Astrocyte (in vitro differentiated cells and primary cell): Measurements from ENCODE around the gene SPAG5. TPM values are rescaled to one million over a fixed set of nuclear protein-coding genes. Genes with fewer than 3 reads are reported as not detected.

Experiments
- DNase-seq: peaks from one replicate; pipeline ENCODE4 v3.0.0-alpha.2; 2010; ENCODE audit warnings: low read depth
- FAIRE-seq: peaks from 2 replicates; lab custom pipeline; 2011; peaks lifted over from hg19 to GRCh38; lab: Jason Lieb, UNC
- H2AFZ ChIP-seq: 2 replicates; pipeline ENCODE4 v1.6.0; 2012; ENCODE audit warnings: low read depth, low read length, inconsistent platforms
- H3K27ac ChIP-seq: 2 replicates; pipeline ENCODE4 v1.5.1; 2011; ENCODE audit warnings: low read depth, low read length, inconsistent platforms
- H3K27me3 ChIP-seq: 2 replicates; pipeline ENCODE4 v1.6.0; 2011; ENCODE audit warnings: low read length, inconsistent platforms; ENCODE audit not compliant: insufficient read depth
- H3K36me3 ChIP-seq: 2 replicates; pipeline ENCODE4 v1.5.1; 2011; ENCODE audit warnings: low read length, inconsistent platforms; ENCODE audit not compliant: insufficient read depth
- H3K4me1 ChIP-seq: 2 replicates; pipeline ENCODE4 v1.5.1; 2011; ENCODE audit warnings: low read length, inconsistent platforms; ENCODE audit not compliant: insufficient read depth
- H3K4me2 ChIP-seq: 2 replicates; pipeline ENCODE4 v1.6.0; 2012; ENCODE audit warnings: low read length, inconsistent platforms
- H3K4me3 ChIP-seq: 2 replicates; pipeline ENCODE4 v1.5.1; 2011; ENCODE audit warnings: low read depth, mild to moderate bottlenecking, low read length, inconsistent platforms; ENCODE audit not compliant: insufficient read depth
- H3K79me2 ChIP-seq: 2 replicates; pipeline ENCODE4 v1.6.0; 2012; ENCODE audit warnings: mild to moderate bottlenecking, low read length, inconsistent platforms; ENCODE audit not compliant: insufficient read depth
- H3K9ac ChIP-seq: 2 replicates; pipeline ENCODE4 v1.6.0; 2012; ENCODE audit warnings: mild to moderate bottlenecking, low read length, inconsistent platforms
- H3K9me3 ChIP-seq: 2 replicates; pipeline ENCODE4 v1.5.1; 2012; ENCODE audit warnings: low read depth, mild to moderate bottlenecking, low read length, inconsistent platforms; ENCODE audit not compliant: insufficient read depth
- H4K20me1 ChIP-seq: 2 replicates; pipeline ENCODE4 v1.6.0; 2012; ENCODE audit warnings: low read length, inconsistent platforms; ENCODE audit not compliant: insufficient read depth
- H3K27ac Mint-ChIP-seq: one replicate; pipeline ENCODE4 v1.8.0; 2021; ENCODE audit warnings: mild to moderate bottlenecking, mixed read lengths; ENCODE audit not compliant: unreplicated experiment
- H3K27me3 Mint-ChIP-seq: one replicate; pipeline ENCODE4 v1.8.0; 2021; ENCODE audit warnings: low read depth, mixed read lengths; ENCODE audit not compliant: unreplicated experiment
- H3K36me3 Mint-ChIP-seq: one replicate; pipeline ENCODE4 v1.8.0; 2021; ENCODE audit warnings: low read depth, mixed read lengths; ENCODE audit not compliant: unreplicated experiment
- H3K4me1 Mint-ChIP-seq: one replicate; pipeline ENCODE4 v1.8.0; 2021; ENCODE audit warnings: low read depth, mixed read lengths; ENCODE audit not compliant: unreplicated experiment
- H3K4me3 Mint-ChIP-seq: one replicate; pipeline ENCODE4 v1.8.0; 2021; ENCODE audit warnings: mild to moderate bottlenecking, moderate library complexity, mixed read lengths; ENCODE audit not compliant: unreplicated experiment
- H3K9me3 Mint-ChIP-seq: one replicate; pipeline ENCODE4 v1.8.0; 2021; ENCODE audit warnings: mild to moderate bottlenecking, mixed read lengths; ENCODE audit not compliant: unreplicated experiment
- EZH2 ChIP-seq: IDR thresholded peaks from 2 replicates; pipeline ENCODE4 v1.6.1; 2012; ENCODE audit warnings: mild to moderate bottlenecking, low read length, inconsistent platforms; ENCODE audit not compliant: insufficient read depth
- total RNA-seq: library from RNA; stranded (reverse); gene quantifications from 2 replicates; pipeline ENCODE4 v1.2.1, GENCODE V29; 2021
- TF ChIP-seq, protein P1 (sequence below): IDR thresholded peaks from 2 replicates; pipeline ENCODE4 v1.5.1; 2011; ENCODE audit warnings: low read depth, mild to moderate bottlenecking, inconsistent platforms, low read length, moderate library complexity; ENCODE audit not compliant: insufficient read depth

Gene SPAG5
- total RNA-seq, 1 donor from 2014 or later, result 8.7 TPM

DNA sequence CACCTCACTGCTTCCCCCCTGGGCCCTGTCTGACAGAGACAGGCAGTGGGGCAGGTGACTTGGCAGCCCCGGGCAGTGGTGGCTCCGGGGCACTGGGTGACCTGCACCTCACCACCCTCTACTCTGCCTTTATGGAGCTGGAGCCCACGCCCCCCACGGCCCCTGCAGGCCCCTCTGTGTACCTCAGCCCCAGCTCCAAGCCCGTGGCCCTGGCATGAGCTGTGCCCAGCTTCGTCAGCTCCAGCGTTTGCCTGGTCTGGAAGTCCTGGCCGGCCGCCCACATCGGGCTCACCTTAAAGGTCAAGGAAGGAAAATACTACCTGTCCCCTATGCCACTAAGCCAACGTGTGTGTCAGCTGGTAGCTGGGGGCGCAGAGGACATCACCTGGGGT is 61.6 kb downstream of the SPAG5 start:
- H3K4me1 Mint-ChIP-seq, result no peaks in the 10 kb centered on the region
- H3K4me3 ChIP-seq, result no peak overlapping the region
- H2AFZ ChIP-seq, result no peak overlapping the region
- H3K79me2 ChIP-seq, result no peaks in the 10 kb centered on the region
- H3K4me3 Mint-ChIP-seq, result no peak overlapping the region
- H3K27me3 Mint-ChIP-seq, result peaks cover 47% of the 10 kb centered on the region
- H3K27ac Mint-ChIP-seq, result no peak overlapping the region
- no peaks in the 10 kb centered on the region for H3K36me3 ChIP-seq
- no peak overlapping the region for H3K9ac ChIP-seq
- no peak for DNase-seq
- H3K9me3 Mint-ChIP-seq, result no peaks in the 10 kb centered on the region
- no peak overlapping the region for H3K4me2 ChIP-seq
- peaks cover 3% of the 10 kb centered on the region for H3K36me3 Mint-ChIP-seq
- H3K27me3 ChIP-seq, result peaks cover 2% of the 10 kb centered on the region
- no peaks in the 10 kb centered on the region for H3K9me3 ChIP-seq
- no peak for FAIRE-seq
- H4K20me1 ChIP-seq, result no peaks in the 10 kb centered on the region
- H3K27ac ChIP-seq, result no peak overlapping the region
- peaks cover 4% of the 10 kb centered on the region for H3K4me1 ChIP-seq
- no peak for TF ChIP-seq EZH2
- TF ChIP-seq, protein P1, sequence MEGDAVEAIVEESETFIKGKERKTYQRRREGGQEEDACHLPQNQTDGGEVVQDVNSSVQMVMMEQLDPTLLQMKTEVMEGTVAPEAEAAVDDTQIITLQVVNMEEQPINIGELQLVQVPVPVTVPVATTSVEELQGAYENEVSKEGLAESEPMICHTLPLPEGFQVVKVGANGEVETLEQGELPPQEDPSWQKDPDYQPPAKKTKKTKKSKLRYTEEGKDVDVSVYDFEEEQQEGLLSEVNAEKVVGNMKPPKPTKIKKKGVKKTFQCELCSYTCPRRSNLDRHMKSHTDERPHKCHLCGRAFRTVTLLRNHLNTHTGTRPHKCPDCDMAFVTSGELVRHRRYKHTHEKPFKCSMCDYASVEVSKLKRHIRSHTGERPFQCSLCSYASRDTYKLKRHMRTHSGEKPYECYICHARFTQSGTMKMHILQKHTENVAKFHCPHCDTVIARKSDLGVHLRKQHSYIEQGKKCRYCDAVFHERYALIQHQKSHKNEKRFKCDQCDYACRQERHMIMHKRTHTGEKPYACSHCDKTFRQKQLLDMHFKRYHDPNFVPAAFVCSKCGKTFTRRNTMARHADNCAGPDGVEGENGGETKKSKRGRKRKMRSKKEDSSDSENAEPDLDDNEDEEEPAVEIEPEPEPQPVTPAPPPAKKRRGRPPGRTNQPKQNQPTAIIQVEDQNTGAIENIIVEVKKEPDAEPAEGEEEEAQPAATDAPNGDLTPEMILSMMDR, result no peak

DNA sequence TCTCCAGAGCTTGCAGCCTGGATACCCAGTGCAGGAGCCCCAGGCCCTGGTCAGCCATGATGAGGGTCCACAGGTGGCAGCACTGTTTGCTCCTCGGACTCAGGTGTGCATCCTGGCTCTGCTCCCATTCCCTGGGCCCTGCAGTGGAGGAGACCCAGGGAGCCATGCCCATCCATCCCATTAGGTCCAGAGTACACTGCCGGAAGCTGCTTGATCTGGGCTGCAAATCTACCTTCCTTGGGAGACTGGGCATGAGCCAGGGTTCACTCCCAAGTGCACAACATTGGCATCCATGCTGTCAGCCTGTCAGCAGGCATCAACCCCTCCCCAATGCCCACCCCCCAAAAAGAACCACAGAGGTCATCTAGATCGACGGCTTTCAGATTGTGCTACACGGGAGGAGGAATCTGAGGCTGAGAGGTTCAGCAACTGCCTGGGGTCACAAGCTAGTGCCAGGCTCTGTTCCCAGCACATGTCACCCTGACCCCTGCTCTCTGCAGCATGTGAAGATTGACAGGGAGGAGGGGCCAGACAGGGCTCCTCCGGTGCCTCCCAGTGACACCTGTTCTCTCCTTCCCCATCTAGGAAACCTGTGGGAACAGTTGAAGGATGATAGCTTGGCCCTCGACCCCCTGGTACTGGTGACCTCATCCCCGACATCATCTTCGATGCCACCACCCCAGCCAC is 62.1 kb downstream of the SPAG5 start:
- Mint-ChIP-seq H3K27ac (no peak overlapping the region), H3K4me1 (no peaks in the 10 kb centered on the region), H3K27me3 (peaks cover 49% of the 10 kb centered on the region), H3K9me3 (no peaks in the 10 kb centered on the region), H3K36me3 (peaks cover 3% of the 10 kb centered on the region), H3K4me3 (no peak overlapping the region)
- Histone ChIP-seq H3K4me3 (no peak overlapping the region), H3K4me1 (peaks cover 4% of the 10 kb centered on the region), H3K79me2 (no peaks in the 10 kb centered on the region), H3K9me3 (no peaks in the 10 kb centered on the region), H3K27me3 (peaks cover 2% of the 10 kb centered on the region), H2AFZ (no peak overlapping the region), H3K36me3 (no peaks in the 10 kb centered on the region), H3K4me2 (no peak overlapping the region), H3K27ac (no peak overlapping the region), H3K9ac (no peak overlapping the region), H4K20me1 (no peaks in the 10 kb centered on the region)
- DNase-seq (no peak), FAIRE-seq (no peak)
- TF ChIP-seq, protein P1, result no peak
- TF ChIP-seq EZH2, result no peak

DNA sequence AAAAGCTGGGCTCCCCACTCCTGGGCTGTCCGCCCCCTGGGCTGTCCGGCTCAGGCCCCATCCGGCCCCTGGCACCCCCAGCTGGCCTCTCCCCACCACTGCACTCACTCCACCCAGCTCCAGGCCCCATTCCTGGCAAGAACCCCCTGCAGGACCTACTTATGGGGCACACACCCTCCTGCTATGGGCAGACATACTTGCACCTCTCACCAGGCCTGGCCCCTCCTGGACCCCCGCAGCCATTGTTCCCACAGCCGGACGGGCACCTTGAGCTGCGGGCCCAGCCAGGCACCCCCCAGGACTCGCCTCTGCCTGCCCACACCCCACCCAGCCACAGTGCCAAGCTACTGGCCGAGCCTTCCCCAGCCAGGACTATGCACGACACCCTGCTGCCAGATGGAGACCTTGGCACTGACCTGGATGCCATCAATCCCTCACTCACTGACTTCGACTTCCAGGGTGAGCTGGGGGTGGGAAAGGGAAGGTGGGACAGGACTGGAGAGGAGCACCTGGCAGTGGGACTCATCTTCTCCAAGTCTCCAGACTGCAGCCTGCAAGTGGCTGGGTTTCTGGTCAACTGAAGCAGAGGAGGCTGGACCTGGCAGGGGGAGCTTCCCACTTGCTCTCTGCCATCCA is 64.0 kb downstream of the SPAG5 start:
- H4K20me1 ChIP-seq, result no peaks in the 10 kb centered on the region
- no peak for DNase-seq
- H3K4me1 Mint-ChIP-seq, result no peaks in the 10 kb centered on the region

More for the DNA sequence above, 64.0 kb downstream of the SPAG5 start:
- H3K4me3 Mint-ChIP-seq, result no peak overlapping the region
- no peaks in the 10 kb centered on the region for H3K9me3 Mint-ChIP-seq
- H3K27ac Mint-ChIP-seq, result no peak overlapping the region
- no peaks in the 10 kb centered on the region for H3K36me3 ChIP-seq
- no peak overlapping the region for H3K4me2 ChIP-seq
- no peak overlapping the region for H2AFZ ChIP-seq
- no peak overlapping the region for H3K27ac ChIP-seq
- H3K9me3 ChIP-seq, result no peaks in the 10 kb centered on the region
- H3K4me3 ChIP-seq, result no peak overlapping the region
- TF ChIP-seq, protein P1, result no peak
- no peak for TF ChIP-seq EZH2
- H3K36me3 Mint-ChIP-seq, result peaks cover 3% of the 10 kb centered on the region
- no peak overlapping the region for H3K9ac ChIP-seq
- FAIRE-seq, result no peak
- H3K27me3 Mint-ChIP-seq, result peaks cover 60% of the 10 kb centered on the region
- no peaks in the 10 kb centered on the region for H3K79me2 ChIP-seq
- peaks cover 6% of the 10 kb centered on the region for H3K27me3 ChIP-seq
- H3K4me1 ChIP-seq, result peaks cover 4% of the 10 kb centered on the region
